Measurements from ENCODE around the gene GRM4. TPM values are rescaled to one million over a fixed set of nuclear protein-coding genes. Genes with fewer than 3 reads are reported as not detected.

The GRM4 gene
- total and polyA plus RNA-seq, 10 of the 15 experiments (the other 5 are each of a cell fraction or from before 2014, with no cell fraction given) = 0.01 to 0.31 (median 0.05) TPM; not detected in 2

- Histone ChIP-seq H2AFZ (ENCODE audit: control insufficient read depth, low read depth, low read length) (no peak overlapping the region), H3K36me3 (ENCODE audit: control insufficient read depth in 2 of 2, insufficient read depth in 2 of 2, low read length in 1 of 2) (no peaks in the 10 kb centered on the region), H3K79me2 (ENCODE audit: control insufficient read depth, insufficient read depth, low read length) (no peaks in the 10 kb centered on the region), H3K27me3 (replicated peaks in 1 of 2; ENCODE audit: control insufficient read depth in 2 of 2, insufficient read depth in 2 of 2, low read length in 1 of 2) (no peaks in the 10 kb centered on the region; a peak in 2 of 4 replicates), H4K20me1 (ENCODE audit: control insufficient read depth, insufficient read depth) (no peaks in the 10 kb centered on the region), H3K9me3 (replicated peaks; ENCODE audit: control insufficient read depth, insufficient read depth, low read length) (no peaks in the 10 kb centered on the region), H3K4me3 (no peak overlapping the region), H3K4me2 (ENCODE audit: control insufficient read depth, insufficient read depth) (no peak overlapping the region), H3K4me1 (ENCODE audit: control insufficient read depth, insufficient read depth, low read length) (no peaks in the 10 kb centered on the region), H3K9ac (ENCODE audit: control insufficient read depth, insufficient read depth, low read length) (no peak overlapping the region), H3K27ac (ENCODE audit: control insufficient read depth, insufficient read depth) (no peak overlapping the region)
- CTCF ChIA-PET = no interaction called here
- RAD21 ChIA-PET (ENCODE audit: unreplicated experiment) = no interaction called here
- no peak for FAIRE-seq
- DNase-seq (ENCODE audit: low read depth, low spot score) = no peak
- BruUV-seq (replicated peaks) = no TSS peak
- intact Hi-C loops (cut with micrococcal nuclease; ENCODE audit: unreplicated experiment) (no loop called here), in situ Hi-C loops (cut with MboI) (no loop called here)
- no peak for ATAC-seq
- POLR2A ChIA-PET = no interaction called here
- WGBS (ENCODE audit: insufficient coverage, insufficient replicate concordance, low lambda C conversion rate, missing lambda C conversion rate) = 20% methylated on average over 15 of the region's 15 CpGs
- SMC1A ChIA-PET (ENCODE audit: uncharacterized antibody, unreplicated experiment) = no interaction called here
- TF ChIP-seq MLLT1 (IDR thresholded peaks at IDR 0.05) (no peak), SKIL (IDR thresholded peaks at IDR 0.05; ENCODE audit: low read depth, poor library complexity, severe bottlenecking) (no peak), ZNF217 (IDR thresholded peaks at IDR 0.05) (no peak), PRDM15 (CRISPR knock-in tag; IDR thresholded peaks at IDR 0.05) (no peak), NRF1 (conservative IDR thresholded peaks at IDR 0.05; ENCODE audit: low read depth, low read length) (no peak), CEBPB (IDR thresholded peaks at IDR 0.05; ENCODE audit: borderline replicate concordance in 1 of 2, low read depth in 2 of 2, low read length in 2 of 2) (no peak), MAX (IDR thresholded peaks at IDR 0.05; ENCODE audit: low read depth, low read length) (no peak)
- TF ChIP-seq, protein P1, sequence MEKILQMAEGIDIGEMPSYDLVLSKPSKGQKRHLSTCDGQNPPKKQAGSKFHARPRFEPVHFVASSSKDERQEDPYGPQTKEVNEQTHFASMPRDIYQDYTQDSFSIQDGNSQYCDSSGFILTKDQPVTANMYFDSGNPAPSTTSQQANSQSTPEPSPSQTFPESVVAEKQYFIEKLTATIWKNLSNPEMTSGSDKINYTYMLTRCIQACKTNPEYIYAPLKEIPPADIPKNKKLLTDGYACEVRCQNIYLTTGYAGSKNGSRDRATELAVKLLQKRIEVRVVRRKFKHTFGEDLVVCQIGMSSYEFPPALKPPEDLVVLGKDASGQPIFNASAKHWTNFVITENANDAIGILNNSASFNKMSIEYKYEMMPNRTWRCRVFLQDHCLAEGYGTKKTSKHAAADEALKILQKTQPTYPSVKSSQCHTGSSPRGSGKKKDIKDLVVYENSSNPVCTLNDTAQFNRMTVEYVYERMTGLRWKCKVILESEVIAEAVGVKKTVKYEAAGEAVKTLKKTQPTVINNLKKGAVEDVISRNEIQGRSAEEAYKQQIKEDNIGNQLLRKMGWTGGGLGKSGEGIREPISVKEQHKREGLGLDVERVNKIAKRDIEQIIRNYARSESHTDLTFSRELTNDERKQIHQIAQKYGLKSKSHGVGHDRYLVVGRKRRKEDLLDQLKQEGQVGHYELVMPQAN (conservative IDR thresholded peaks at IDR 0.05) = no peak
- TF ChIP-seq, protein P2, sequence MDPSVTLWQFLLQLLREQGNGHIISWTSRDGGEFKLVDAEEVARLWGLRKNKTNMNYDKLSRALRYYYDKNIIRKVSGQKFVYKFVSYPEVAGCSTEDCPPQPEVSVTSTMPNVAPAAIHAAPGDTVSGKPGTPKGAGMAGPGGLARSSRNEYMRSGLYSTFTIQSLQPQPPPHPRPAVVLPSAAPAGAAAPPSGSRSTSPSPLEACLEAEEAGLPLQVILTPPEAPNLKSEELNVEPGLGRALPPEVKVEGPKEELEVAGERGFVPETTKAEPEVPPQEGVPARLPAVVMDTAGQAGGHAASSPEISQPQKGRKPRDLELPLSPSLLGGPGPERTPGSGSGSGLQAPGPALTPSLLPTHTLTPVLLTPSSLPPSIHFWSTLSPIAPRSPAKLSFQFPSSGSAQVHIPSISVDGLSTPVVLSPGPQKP (IDR thresholded peaks at IDR 0.05; ENCODE audit: low read depth, low read length) = no peak
These were observed 97.7 kb downstream of the GRM4 start for GRCh38 chr6:34047913-34048867.

All from GM12878 (cell line).